GM12864 (cell line): ENCODE results near the gene NPHS2.

ENCODE experiments used
- DNase-seq: peaks from one replicate; pipeline ENCODE4 v3.0.0-alpha.2; 2011; ENCODE audit warnings: low read depth
- H3K4me3 ChIP-seq: 2 replicates; pipeline ENCODE4 v1.5.1; 2011; ENCODE audit warnings: mild to moderate bottlenecking, low read depth, low read length, control low read depth
- TF ChIP-seq, protein P1 (sequence below): IDR thresholded peaks from 2 replicates; pipeline ENCODE4 v1.5.1; 2011; ENCODE audit warnings: low read depth, mild to moderate bottlenecking, moderate library complexity, low read length, control low read depth, inconsistent platforms; ENCODE audit errors: missing control alignments

Gene NPHS2

DNA sequence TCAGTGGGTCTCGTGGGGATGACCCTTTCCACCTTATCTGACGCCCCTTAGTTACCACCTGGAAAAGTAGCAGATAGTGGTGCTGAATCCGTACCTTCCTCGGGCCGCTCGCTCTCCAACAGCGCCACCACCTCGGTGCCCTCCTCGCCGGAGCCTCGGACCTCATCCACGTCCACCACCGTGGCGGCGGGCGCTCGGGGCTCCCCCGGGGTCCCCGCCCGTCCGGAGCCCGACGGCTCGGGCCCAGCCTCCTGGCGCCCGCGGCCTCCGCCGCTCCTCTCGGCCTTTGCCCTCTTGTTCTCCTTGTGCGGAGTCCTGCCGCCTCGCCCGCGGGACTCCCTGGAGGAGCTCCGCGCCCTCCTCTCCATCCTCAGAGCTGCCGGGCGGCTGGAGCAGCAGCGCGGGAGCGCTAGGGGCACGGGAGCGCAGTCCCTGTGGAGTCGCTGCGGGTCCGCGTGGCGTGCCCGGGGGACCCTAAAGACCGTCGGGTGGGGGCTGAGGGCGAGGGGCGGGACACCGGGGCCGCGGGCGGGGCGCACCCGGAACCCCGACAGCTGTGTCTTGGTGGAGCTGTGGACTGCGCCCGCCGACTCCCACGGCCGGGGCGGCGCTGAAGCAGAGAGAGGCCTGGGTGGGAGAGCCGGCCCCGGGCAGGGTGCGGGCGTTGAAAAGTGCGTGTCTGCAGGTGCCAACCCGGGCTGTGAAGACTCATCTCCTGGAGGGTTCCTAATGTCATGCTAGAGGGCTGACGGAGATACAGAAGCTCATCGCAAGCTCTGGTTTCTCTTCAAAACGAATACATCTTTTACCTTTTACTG lies at the start of gene NPHS2:
Gene NPHS2, minus strand, starts transcription at position 452 of the 818 bp plus-strand sequence. Its CDS starts 84 bp downstream, at position 368.
- TF ChIP-seq, protein P1, sequence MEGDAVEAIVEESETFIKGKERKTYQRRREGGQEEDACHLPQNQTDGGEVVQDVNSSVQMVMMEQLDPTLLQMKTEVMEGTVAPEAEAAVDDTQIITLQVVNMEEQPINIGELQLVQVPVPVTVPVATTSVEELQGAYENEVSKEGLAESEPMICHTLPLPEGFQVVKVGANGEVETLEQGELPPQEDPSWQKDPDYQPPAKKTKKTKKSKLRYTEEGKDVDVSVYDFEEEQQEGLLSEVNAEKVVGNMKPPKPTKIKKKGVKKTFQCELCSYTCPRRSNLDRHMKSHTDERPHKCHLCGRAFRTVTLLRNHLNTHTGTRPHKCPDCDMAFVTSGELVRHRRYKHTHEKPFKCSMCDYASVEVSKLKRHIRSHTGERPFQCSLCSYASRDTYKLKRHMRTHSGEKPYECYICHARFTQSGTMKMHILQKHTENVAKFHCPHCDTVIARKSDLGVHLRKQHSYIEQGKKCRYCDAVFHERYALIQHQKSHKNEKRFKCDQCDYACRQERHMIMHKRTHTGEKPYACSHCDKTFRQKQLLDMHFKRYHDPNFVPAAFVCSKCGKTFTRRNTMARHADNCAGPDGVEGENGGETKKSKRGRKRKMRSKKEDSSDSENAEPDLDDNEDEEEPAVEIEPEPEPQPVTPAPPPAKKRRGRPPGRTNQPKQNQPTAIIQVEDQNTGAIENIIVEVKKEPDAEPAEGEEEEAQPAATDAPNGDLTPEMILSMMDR = no peak
- no peak within 1 kb of the TSS for H3K4me3 ChIP-seq
- DNase-seq = no peak

DNA sequence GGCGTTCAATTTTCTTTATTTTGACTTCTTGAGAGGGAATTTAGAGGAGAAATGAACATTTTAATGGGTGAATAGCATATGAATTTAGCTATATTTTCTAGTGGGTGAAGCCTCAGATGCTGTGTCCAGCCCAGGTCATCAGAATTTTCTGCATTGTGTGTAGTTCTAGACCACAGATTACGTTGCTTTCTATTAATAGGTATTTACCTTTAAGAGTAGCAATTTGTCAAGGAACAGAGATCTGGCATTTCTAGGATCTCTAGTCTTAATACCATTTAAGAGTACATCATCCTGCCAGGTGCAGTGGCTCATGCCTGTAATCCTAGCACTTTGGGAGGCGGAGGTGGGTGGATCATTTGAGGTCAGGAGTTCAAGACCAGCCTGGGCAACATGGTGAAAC lies 36.6 kb upstream of the NPHS2 start:
- TF ChIP-seq, protein P1 = no peak

DNA sequence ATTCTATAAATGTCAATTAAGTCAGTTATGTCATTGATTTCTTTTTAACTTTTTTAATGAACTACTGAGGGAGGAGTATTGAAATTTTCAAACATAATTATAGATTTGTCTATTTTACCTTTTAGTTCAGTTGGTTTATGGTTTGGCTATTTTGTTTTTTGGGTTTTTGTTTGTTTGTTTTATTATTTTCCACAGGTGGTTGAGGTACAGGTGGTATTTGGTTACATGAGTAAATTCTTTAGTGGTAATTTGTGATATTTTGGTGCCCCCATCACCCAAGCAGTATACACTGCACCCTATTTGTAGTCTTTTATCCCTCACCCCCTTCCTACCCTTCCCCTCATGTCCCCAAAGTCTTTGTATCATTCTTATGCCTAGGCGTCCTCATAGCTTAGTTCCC lies 25.3 kb upstream of the NPHS2 start:
- TF ChIP-seq, protein P1 = no peak

More for the DNA sequence above, 36.6 kb upstream of the NPHS2 start:
- H3K4me3 ChIP-seq = no peak overlapping the region
- no peak for DNase-seq

DNA sequence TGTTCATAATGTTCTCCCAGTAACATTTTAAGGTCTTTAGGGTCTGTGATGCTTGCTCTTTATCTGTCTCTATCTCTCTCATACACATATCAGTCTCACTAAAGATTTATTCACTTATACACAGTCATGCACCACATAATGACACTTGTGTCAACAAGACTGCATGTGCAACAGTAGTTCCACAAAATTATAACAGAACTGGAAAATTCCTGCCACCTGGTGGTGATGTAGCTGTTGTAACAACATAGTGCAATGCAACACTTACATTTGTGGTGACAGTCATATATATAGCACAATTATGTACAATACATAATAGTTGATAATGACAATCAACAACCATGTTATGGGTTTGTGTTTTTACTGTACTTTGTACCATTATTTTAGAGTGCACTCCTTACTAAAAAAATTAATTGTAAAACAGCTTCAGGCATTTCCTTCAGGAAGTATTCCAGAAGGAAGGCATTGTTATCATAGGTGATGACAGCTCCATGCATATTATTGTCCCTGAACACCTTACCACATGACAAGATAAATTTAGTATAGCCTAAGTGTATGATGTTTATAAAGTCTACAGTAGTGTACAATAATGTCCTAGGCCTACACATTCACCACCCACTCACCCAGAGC lies 24.0 kb upstream of the NPHS2 start:
- H3K4me3 ChIP-seq = no peak overlapping the region
- TF ChIP-seq, protein P1 = peak; percentile 35
- no peak for DNase-seq

More for the DNA sequence above, 25.3 kb upstream of the NPHS2 start:
- H3K4me3 ChIP-seq = no peak overlapping the region
- DNase-seq = no peak

DNA sequence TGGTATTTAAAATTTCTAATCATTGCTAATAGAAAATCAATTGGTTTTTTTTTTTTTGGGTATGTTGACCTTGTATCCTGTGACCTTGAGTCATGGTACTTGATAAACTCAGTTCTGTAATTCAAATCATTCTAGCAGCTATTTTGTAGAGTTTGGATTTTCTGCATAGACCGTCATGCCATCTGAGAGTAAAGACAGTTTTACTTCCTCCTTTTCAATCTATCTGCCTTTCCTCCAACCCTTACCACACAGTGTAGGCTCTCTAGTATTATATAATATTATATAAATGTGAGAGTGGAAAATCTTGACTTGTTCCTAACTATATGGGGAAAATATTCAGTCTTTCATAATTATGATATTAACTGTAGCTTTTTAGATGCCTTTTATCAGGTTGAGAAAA lies 22.9 kb upstream of the NPHS2 start:
- no peak for DNase-seq
- no peak overlapping the region for H3K4me3 ChIP-seq
- TF ChIP-seq, protein P1 = no peak

DNA sequence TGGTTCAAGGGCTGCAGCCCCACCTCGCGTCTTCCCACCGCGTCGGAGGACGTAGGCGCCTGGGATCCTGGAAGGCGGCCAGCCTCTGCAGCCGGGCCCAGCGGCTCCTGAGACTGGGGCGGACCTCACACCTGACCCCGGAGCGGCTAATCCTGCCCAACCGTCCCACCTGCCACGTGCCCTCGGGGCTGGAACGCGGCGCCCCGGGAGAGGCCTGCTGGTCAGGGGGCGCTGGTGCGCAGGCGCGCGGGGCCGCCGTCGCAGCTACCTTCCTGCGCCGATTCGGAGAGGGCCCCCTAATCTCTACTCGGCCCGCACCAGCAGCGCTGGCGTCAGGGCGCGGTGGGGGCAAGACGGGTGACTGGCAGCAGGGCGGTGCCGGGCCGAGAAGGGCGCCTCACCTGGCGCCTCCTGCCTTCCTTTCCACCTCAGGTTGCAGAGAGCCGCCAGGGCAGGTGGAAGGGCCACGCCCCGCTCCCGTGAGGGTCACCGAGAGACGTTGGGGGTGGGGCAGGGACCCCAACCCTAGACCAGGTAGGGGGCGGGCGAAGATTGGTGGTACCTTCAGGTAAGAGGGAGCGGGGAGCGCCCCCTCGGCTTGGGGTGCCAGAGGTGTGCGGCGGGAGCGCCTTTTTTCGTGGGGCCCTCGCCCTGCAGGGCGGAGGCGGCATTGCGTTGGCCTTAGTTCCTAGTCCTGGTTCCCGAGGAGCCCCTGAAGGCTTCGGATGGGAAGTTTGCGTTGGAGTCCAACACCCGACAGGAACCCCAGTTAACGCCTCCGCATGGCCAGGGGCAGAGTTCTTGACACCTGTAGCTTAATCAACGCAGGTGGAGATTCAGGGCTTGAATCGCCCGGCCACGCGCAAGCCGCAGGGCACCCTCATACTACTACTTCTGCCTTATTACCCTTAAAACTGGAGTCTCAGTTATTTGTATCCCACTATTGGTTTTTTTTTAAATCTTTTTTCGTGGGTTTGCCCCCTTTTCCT lies 16.1 kb upstream of the NPHS2 start, which contains the start of gene TDRD5:
Gene TDRD5, plus strand, starts transcription at position 241 of the 989 bp plus-strand sequence. CDS start 784 bp downstream, outside the sequence.
- DNase-seq = no peak
- no peak within 1 kb of the TSS for H3K4me3 ChIP-seq

More for the DNA sequence above, 16.1 kb upstream of the NPHS2 start, which contains the start of gene TDRD5:
- TF ChIP-seq, protein P1 = peak; percentile 6
